HCT116 (cell line): ENCODE results near the gene GRIP1. TPM values are rescaled to one million over a fixed set of nuclear protein-coding genes. Genes with fewer than 3 reads are reported as not detected.

Experiments
- ATAC-seq: fragments of 200-7000 bp; cut with Tn5 transposase; 2 replicates; pipeline ENCODE4 v1.9.1; 2020; ENCODE audit warnings: mild to moderate bottlenecking, moderate library complexity
- BruUV-seq: library from RNA; stranded (reverse); fragments of 400-500 nt; replicated peaks from 2 replicates; lab custom pipeline; 2021; lab: Mats Ljungman, UMichigan
- CTCF ChIA-PET: fragments of 300-600 bp; sonication (Branson Sonifier 250); formaldehyde crosslinking; loops from one replicate; lab custom pipeline; 2021; ENCODE audit warnings: antibody characterized with exemption; lab: Charles Lee
- POLR2A ChIA-PET: fragments of 300-600, 350-600 bp; sonication (Branson Sonifier 250); formaldehyde crosslinking; loops from one replicate; lab custom pipeline; 2021; ENCODE audit warnings: antibody characterized with exemption; lab: Charles Lee
- RAD21 ChIA-PET, 2 experiments: fragments of 300-600 bp; sonication (Branson Sonifier 250); formaldehyde crosslinking; loops; one replicate each; lab custom pipeline; 2023; ENCODE audit warnings: low total read pairs in 2 of 2; ENCODE audit not compliant: uncharacterized antibody in 2 of 2, unreplicated experiment in 2 of 2, low non-redundant PET in 1 of 2; lab: Charles Lee
- DNase-seq: peaks from one replicate; pipeline ENCODE4 v3.0.0-alpha.2; 2010; ENCODE audit warnings: low read depth, low spot score
- H2AFZ ChIP-seq: fragments of 200-600 bp; shearing (Covaris generic), sonication (generic); 2 replicates; pipeline ENCODE4 v1.6.1; 2017; ENCODE audit warnings: low read depth, mixed run types, mixed read lengths, antibody characterized with exemption, low read length; ENCODE audit not compliant: poor library complexity, severe bottlenecking
- H3K27ac ChIP-seq: 2 replicates; pipeline ENCODE4 v1.5.1; 2012; ENCODE audit warnings: low read depth, low read length
- H3K27me3 ChIP-seq: fragments of 200-600 bp; sonication (generic); 2 replicates; pipeline ENCODE4 v1.6.1; 2016; ENCODE audit warnings: mixed run types, low read length, mixed read lengths; ENCODE audit not compliant: insufficient read depth
- H3K36me3 ChIP-seq, 2 experiments: fragments of 200-500 bp in 1 of 2; fragments of 200-600 bp in 1 of 2; sonication (Bioruptor generic) in 1 of 2; sonication (generic) in 1 of 2; 2 replicates each; pipeline versions ENCODE4 v1.5.1 to v1.6.1; 2014 to 2016; ENCODE audit warnings: low read length in 2 of 2, inconsistent platforms in 1 of 2, mixed read lengths in 1 of 2, mixed run types in 1 of 2; ENCODE audit not compliant: insufficient read depth in 2 of 2, control insufficient read depth in 1 of 2
- H3K4me1 ChIP-seq, 2 experiments: fragments of 200-600 bp in 1 of 2; sonication (generic) in 1 of 2; 2 replicates each; pipeline versions ENCODE4 v1.5.1 to v1.6.1; 2012 to 2017; ENCODE audit warnings: low read length in 2 of 2, inconsistent platforms in 1 of 2, mild to moderate bottlenecking in 1 of 2, mixed read lengths in 1 of 2, mixed run types in 1 of 2, moderate library complexity in 1 of 2; ENCODE audit not compliant: insufficient read depth in 2 of 2, control insufficient read depth in 1 of 2
- H3K4me2 ChIP-seq: fragments of 200-600 bp; sonication (generic); 2 replicates; pipeline ENCODE4 v1.6.1; 2017; ENCODE audit warnings: mixed run types, low read length, mixed read lengths
- H3K4me3 ChIP-seq, 2 experiments: fragments of 200-600 bp in 1 of 2; sonication (generic) in 1 of 2; replicated peaks in 1 of 2; 2 replicates each; pipeline ENCODE4 v1.5.1; 2011 to 2016; ENCODE audit warnings: low read length in 2 of 2, control low read depth in 1 of 2, low read depth in 1 of 2, mild to moderate bottlenecking in 1 of 2, mixed read lengths in 1 of 2, mixed run types in 1 of 2
- H3K79me2 ChIP-seq: fragments of 200-600 bp; sonication (generic); 2 replicates; pipeline ENCODE4 v1.6.1; 2017; ENCODE audit warnings: mild to moderate bottlenecking, mixed run types, low read length, moderate library complexity, mixed read lengths; ENCODE audit not compliant: insufficient read depth
- H3K9ac ChIP-seq: fragments of 200-600 bp; sonication (generic); 2 replicates; pipeline ENCODE4 v1.6.1; 2016; ENCODE audit warnings: low read length, mixed read lengths
- H3K9me2 ChIP-seq: fragments of 200-600 bp; sonication (generic), shearing (Covaris generic); 2 replicates; pipeline ENCODE4 v1.6.1; 2017; ENCODE audit warnings: mixed run types, mild to moderate bottlenecking, moderate library complexity; ENCODE audit not compliant: insufficient read depth
- H3K9me3 ChIP-seq, 2 experiments: fragments of 200-500 bp in 1 of 2; fragments of 200-600 bp in 1 of 2; sonication (Bioruptor generic) in 1 of 2; sonication (generic) in 1 of 2; 2 replicates each; pipeline ENCODE4 v1.6.1; 2014 to 2017; ENCODE audit warnings: low read length in 2 of 2, mixed read lengths in 2 of 2, inconsistent platforms in 1 of 2, low read depth in 1 of 2, mild to moderate bottlenecking in 1 of 2, mixed run types in 1 of 2, moderate library complexity in 1 of 2; ENCODE audit not compliant: control insufficient read depth in 1 of 2, insufficient read depth in 1 of 2
- H4K20me1 ChIP-seq: fragments of 200-600 bp; sonication (generic), shearing (Covaris generic); 2 replicates; pipeline ENCODE4 v1.6.1; 2017; ENCODE audit warnings: mixed run types, mild to moderate bottlenecking, moderate library complexity; ENCODE audit not compliant: insufficient read depth
- ATF3 ChIP-seq: IDR thresholded peaks from 2 replicates; pipeline ENCODE4 v1.6.1; 2012
- CBX3 ChIP-seq: IDR thresholded peaks from 2 replicates; pipeline ENCODE4 v1.6.1; 2012; ENCODE audit warnings: low read depth
- CEBPB ChIP-seq: IDR thresholded peaks from 2 replicates; pipeline ENCODE4 v1.6.1; 2012; ENCODE audit warnings: low read depth
- EGR1 ChIP-seq: IDR thresholded peaks from 2 replicates; pipeline ENCODE4 v1.6.1; 2012; ENCODE audit warnings: low read depth
- ELF1 ChIP-seq: IDR thresholded peaks from 2 replicates; pipeline ENCODE4 v1.6.1; 2012; ENCODE audit warnings: low read depth, borderline replicate concordance
- EZH2 ChIP-seq: fragments of 200-600 bp; sonication (generic); IDR thresholded peaks from 2 replicates; pipeline ENCODE4 v1.6.1; 2017; ENCODE audit warnings: antibody characterized with exemption, mixed run types
- EZH2phosphoT487 ChIP-seq: fragments of 200-600 bp; IDR thresholded peaks from 2 replicates; pipeline ENCODE4 v1.6.1; 2018; ENCODE audit warnings: antibody characterized with exemption, borderline replicate concordance
- JUND ChIP-seq: IDR thresholded peaks from 2 replicates; pipeline ENCODE4 v1.6.1; 2012
- POLR2A ChIP-seq: IDR thresholded peaks from 2 replicates; pipeline ENCODE4 v1.7.0; 2011; ENCODE audit warnings: borderline replicate concordance; ENCODE audit not compliant: insufficient read depth, insufficient read length; ENCODE audit errors: extremely low read depth
- POLR2AphosphoS5 ChIP-seq: IDR thresholded peaks from 2 replicates; pipeline ENCODE4 v1.6.1; 2011; ENCODE audit warnings: mild to moderate bottlenecking, low read depth, low read length, moderate library complexity
- SP1 ChIP-seq: IDR thresholded peaks from 2 replicates; pipeline ENCODE4 v1.6.1; 2012; ENCODE audit warnings: low read depth
- SRF ChIP-seq: IDR thresholded peaks from 2 replicates; pipeline ENCODE4 v1.6.1; 2012; ENCODE audit warnings: low read depth
- TCF7L2 ChIP-seq: IDR thresholded peaks from 2 replicates; pipeline ENCODE4 v1.7.0; 2011; ENCODE audit warnings: borderline replicate concordance, inconsistent platforms; ENCODE audit not compliant: insufficient read depth, insufficient read length; ENCODE audit errors: extremely low read depth
- YY1 ChIP-seq: IDR thresholded peaks from 2 replicates; pipeline ENCODE4 v1.6.1; 2011; ENCODE audit warnings: low read length, low read depth, moderate library complexity, mild to moderate bottlenecking; ENCODE audit not compliant: insufficient replicate concordance; ENCODE audit errors: extremely low read depth
- ZFX ChIP-seq: fragments of 450-650 bp; IDR thresholded peaks from 2 replicates; pipeline ENCODE4 v1.6.1; 2017
- intact Hi-C: fragments of 100-400 bp; cut with micrococcal nuclease; formaldehyde crosslinking; loops from 2 replicates; pipeline ENCODE4 v1.10.0; 2022
- total RNA-seq: library from RNA; stranded (reverse); gene quantifications from one replicate; pipeline ENCODE4 v1.2.1, GENCODE V29; 2021; ENCODE audit not compliant: unreplicated experiment
- TF ChIP-seq, protein P1 (sequence below): IDR thresholded peaks from 2 replicates; pipeline ENCODE4 v1.6.1; 2012
- TF ChIP-seq, protein P2 (sequence below), 3 experiments: fragments of 200-600 bp in 1 of 3; sonication (generic) in 1 of 3; IDR thresholded peaks in 2 of 3; conservative IDR thresholded peaks in 1 of 3; 2 replicates each; pipeline ENCODE4 v1.5.1; 2012 to 2017; ENCODE audit warnings: low read depth in 2 of 3, low read length in 2 of 3, antibody characterized with exemption in 1 of 3, borderline replicate concordance in 1 of 3, control low read depth in 1 of 3, mild to moderate bottlenecking in 1 of 3, mixed read lengths in 1 of 3, mixed run types in 1 of 3, moderate library complexity in 1 of 3; ENCODE audit not compliant: insufficient read depth in 1 of 3

Gene GRIP1
- total RNA-seq, 1 experiment from 2014 or later: not detected

DNA sequence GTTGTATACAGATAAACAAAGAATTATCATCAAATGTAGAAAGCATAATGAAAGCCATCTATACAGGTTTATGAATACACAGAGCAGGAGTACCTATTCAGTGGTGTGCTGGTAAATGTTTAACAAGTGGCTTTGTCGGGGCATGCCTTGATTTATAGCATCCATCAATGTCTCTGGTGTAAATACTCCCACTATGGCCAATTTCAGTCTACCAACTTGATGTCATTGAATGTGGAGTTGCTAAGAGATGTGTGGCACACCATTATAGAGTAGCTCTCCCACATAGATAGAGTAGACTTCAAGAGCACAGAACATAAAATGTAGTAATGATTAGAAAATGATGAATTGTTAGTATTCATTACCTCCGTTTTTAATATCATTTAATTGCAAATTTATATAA is 9.3 kb downstream of the GRIP1 start:
- Histone ChIP-seq H3K4me1 (no peaks in the 10 kb centered on the region), H3K36me3 (no peaks in the 10 kb centered on the region), H3K27ac (no peak overlapping the region), H3K4me3 (no peak overlapping the region), H2AFZ (no peak overlapping the region), H3K79me2 (no peaks in the 10 kb centered on the region), H3K4me2 (no peak overlapping the region), H3K9me3 (no peaks in the 10 kb centered on the region), H4K20me1 (no peaks in the 10 kb centered on the region), H3K27me3 (peaks cover 43% of the 10 kb centered on the region), H3K9me2 (no peaks in the 10 kb centered on the region), H3K9ac (no peak overlapping the region)
- DNase-seq (no peak), ATAC-seq (no peak)
- POLR2A ChIA-PET: no interaction called here
- BruUV-seq: no TSS peak
- intact Hi-C loops: no loop called here
- RAD21 ChIA-PET: no interaction called here
- CTCF ChIA-PET: no interaction called here
- TF ChIP-seq, protein P1, sequence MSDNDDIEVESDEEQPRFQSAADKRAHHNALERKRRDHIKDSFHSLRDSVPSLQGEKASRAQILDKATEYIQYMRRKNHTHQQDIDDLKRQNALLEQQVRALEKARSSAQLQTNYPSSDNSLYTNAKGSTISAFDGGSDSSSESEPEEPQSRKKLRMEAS: no peak
- TF ChIP-seq ZFX (no peak), ATF3 (no peak), EZH2phosphoT487 (no peak), SRF (no peak), EZH2 (no peak), POLR2AphosphoS5 (no peak), ELF1 (no peak), CEBPB (no peak), YY1 (no peak), JUND (no peak), CBX3 (no peak), POLR2A (no peak), SP1 (no peak), EGR1 (no peak), TCF7L2 (no peak)
- TF ChIP-seq, protein P2, sequence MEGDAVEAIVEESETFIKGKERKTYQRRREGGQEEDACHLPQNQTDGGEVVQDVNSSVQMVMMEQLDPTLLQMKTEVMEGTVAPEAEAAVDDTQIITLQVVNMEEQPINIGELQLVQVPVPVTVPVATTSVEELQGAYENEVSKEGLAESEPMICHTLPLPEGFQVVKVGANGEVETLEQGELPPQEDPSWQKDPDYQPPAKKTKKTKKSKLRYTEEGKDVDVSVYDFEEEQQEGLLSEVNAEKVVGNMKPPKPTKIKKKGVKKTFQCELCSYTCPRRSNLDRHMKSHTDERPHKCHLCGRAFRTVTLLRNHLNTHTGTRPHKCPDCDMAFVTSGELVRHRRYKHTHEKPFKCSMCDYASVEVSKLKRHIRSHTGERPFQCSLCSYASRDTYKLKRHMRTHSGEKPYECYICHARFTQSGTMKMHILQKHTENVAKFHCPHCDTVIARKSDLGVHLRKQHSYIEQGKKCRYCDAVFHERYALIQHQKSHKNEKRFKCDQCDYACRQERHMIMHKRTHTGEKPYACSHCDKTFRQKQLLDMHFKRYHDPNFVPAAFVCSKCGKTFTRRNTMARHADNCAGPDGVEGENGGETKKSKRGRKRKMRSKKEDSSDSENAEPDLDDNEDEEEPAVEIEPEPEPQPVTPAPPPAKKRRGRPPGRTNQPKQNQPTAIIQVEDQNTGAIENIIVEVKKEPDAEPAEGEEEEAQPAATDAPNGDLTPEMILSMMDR (IDR thresholded peaks at IDR 0.05 in 2 of 3, conservative IDR thresholded peaks at IDR 0.05 in 1 of 3; ENCODE audit: borderline replicate concordance in 1 of 3, insufficient read depth in 1 of 3, low read depth in 2 of 3, low read length in 2 of 3): no peak
